ENCODE results near the gene MRPL22.

GRCh38 chr5:154916874-154917273 lies 24.0 kb upstream of the MRPL22 start:
- TF ChIP-seq TAF1 (IDR thresholded peaks at IDR 0.05; ENCODE audit: low read depth, low read length) (no peak), POLR2AphosphoS5 (IDR thresholded peaks at IDR 0.05; ENCODE audit: low read depth, low read length) (no peak), POLR2A (IDR thresholded peaks at IDR 0.05; ENCODE audit: low read depth, low read length) (no peak), SPI1 (IDR thresholded peaks at IDR 0.05; ENCODE audit: low read depth, low read length) (no peak), PAX5 (IDR thresholded peaks at IDR 0.05; ENCODE audit: insufficient read depth, low read length, severe bottlenecking) (no peak), POU2F2 (IDR thresholded peaks at IDR 0.05; ENCODE audit: low read depth, low read length) (no peak)

Data from GM12891 (cell line).